ENCODE results near the gene GNB1. TPM values are rescaled to one million over a fixed set of nuclear protein-coding genes. Genes with fewer than 3 reads are reported as not detected.

Gene GNB1
- total RNA-seq, 2 experiments from 2014 or later, result 138 to 149 TPM

DNA sequence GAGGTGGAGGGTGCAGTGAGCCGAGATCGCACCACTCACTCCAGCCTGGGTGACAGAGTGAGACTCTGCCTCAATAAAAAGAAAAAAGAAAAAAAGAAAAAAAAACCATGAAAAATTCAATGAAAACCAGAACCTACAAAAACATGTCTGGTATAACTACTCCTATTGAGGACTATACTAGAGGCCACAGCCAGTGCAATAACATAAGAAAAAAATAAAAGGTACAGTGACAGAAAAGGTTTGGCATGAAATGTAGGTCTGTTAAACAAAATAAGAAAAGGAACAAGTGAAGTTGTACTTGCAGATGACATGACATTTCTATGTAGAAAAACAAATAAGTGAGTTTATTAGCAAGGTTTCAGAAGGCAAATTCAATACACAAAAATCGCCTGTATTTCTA lies 120.8 kb downstream of the GNB1 start:
- H3K36me3 ChIP-seq (ENCODE audit: insufficient read depth, low read length), result peaks cover 22% of the 10 kb centered on the region
- Mint-ChIP-seq H3K27me3 (no peaks in the 10 kb centered on the region), H3K27ac (no peak overlapping the region), H3K4me1 (ENCODE audit: low read depth) (peaks cover 6% of the 10 kb centered on the region), H3K36me3 (ENCODE audit: low read depth) (peaks cover 47% of the 10 kb centered on the region), H3K4me3 (no peak overlapping the region), H3K9me3 (peaks cover 3% of the 10 kb centered on the region)
- H3K4me3 ChIP-seq (ENCODE audit: low read length), result no peak overlapping the region
- peaks cover 3% of the 10 kb centered on the region for H3K4me1 ChIP-seq (ENCODE audit: insufficient read depth, low read length)
- ATAC-seq (ENCODE audit: poor library complexity), result no peak
- intact Hi-C loops (cut with DNase I, micrococcal nuclease), result no loop called here
- H3K27me3 ChIP-seq (ENCODE audit: control insufficient read depth in 1 of 2, insufficient read depth in 2 of 2, low read length in 2 of 2), result no peaks in the 10 kb centered on the region
- TF ChIP-seq, protein P1, sequence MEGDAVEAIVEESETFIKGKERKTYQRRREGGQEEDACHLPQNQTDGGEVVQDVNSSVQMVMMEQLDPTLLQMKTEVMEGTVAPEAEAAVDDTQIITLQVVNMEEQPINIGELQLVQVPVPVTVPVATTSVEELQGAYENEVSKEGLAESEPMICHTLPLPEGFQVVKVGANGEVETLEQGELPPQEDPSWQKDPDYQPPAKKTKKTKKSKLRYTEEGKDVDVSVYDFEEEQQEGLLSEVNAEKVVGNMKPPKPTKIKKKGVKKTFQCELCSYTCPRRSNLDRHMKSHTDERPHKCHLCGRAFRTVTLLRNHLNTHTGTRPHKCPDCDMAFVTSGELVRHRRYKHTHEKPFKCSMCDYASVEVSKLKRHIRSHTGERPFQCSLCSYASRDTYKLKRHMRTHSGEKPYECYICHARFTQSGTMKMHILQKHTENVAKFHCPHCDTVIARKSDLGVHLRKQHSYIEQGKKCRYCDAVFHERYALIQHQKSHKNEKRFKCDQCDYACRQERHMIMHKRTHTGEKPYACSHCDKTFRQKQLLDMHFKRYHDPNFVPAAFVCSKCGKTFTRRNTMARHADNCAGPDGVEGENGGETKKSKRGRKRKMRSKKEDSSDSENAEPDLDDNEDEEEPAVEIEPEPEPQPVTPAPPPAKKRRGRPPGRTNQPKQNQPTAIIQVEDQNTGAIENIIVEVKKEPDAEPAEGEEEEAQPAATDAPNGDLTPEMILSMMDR (IDR thresholded peaks at IDR 0.05), result no peak
- POLR2A ChIA-PET, result no interaction called here
- no peaks in the 10 kb centered on the region for H3K9me3 ChIP-seq (ENCODE audit: control insufficient read depth in 1 of 2, insufficient read depth in 1 of 2, low read length in 2 of 2)
- DNase-seq, result no peak
- no peak overlapping the region for H3K27ac ChIP-seq (ENCODE audit: low read depth in 1 of 2, low read length in 2 of 2)
- CTCF ChIA-PET, result no interaction called here

DNA sequence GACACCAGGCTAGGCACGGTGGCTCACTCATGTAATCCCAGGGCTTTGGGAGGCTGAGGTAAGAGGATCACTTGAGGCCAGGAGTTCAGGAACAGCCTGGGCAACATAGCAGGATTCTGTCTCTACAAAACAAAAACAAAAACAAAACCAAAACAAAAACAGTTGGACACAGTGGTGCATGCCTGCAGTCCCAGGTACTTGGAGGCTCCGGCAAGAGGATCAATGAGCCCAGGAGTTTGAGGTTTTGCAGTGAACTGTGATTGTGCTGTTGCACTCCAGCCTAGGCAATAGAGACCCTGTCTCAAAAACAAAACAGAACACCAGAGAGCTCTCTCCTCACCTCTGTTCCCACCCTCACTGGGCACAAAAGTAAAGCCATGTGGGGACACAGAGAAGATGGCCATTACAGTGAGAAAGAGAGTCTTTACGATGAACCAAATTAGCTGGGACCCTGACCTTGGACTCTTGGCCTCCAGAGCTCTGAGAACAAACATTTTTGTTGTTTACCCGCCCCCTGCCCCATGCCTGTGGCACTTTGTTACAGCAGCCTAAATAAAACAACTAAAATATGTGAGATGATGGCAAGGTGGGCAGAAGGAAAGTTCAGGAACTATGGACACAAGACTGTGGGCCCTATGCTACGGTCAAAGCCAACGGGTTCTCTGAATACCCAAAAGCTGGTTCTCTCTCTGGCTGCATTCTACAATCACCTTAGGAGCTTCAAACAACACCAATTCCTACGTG lies 122.5 kb downstream of the GNB1 start:
- CTCF ChIA-PET, result no interaction called here
- peaks cover 58% of the 10 kb centered on the region for H3K36me3 Mint-ChIP-seq (ENCODE audit: low read depth)

DNA sequence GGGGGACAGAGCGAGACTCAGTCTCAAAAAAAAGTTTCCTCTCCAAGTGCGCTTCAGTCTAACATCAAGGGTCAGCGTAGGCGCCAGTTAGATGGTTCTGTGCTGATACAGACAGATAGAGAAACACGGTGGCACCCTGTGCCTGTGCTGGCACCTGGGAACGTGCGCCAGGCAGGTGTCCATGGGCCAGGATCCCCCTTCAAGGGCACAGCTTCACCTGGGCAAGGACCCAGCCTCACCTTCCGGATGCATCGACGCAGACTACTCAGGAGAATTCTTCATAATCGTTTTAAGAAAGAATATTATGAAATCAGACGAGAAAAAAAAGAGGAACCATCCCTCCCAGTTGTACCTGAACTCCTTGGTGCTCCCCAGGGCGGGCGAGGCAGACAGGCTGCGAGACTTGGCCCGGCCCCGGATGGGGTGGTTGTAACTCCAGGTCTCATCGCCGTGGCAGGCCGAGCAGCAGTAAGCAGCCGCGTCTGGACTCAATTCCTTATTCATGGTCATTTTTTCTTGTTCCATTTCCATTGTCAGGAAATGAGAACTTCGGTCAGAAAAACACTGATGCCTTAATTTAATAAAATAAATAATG lies 125.9 kb downstream of the GNB1 start:
- H3K9me3 ChIP-seq (ENCODE audit: control insufficient read depth in 1 of 2, insufficient read depth in 1 of 2, low read length in 2 of 2), result no peaks in the 10 kb centered on the region
- Mint-ChIP-seq H3K4me1 (ENCODE audit: low read depth) (peaks cover 5% of the 10 kb centered on the region), H3K4me3 (no peak overlapping the region), H3K27me3 (no peaks in the 10 kb centered on the region), H3K9me3 (no peaks in the 10 kb centered on the region), H3K36me3 (ENCODE audit: low read depth) (peaks cover 47% of the 10 kb centered on the region), H3K27ac (no peak overlapping the region)
- no peak overlapping the region for H3K27ac ChIP-seq (ENCODE audit: low read depth in 1 of 2, low read length in 2 of 2)
- ChIA-PET CTCF (no interaction called here), POLR2A (no interaction called here)
- intact Hi-C loops (cut with DNase I, micrococcal nuclease), result loop anchor here in 1 of 2 experiments (5.0 kb wide), 1 partner anchor 57 kb away; no protein-coding TSS in a partner anchor
- H3K36me3 ChIP-seq (ENCODE audit: insufficient read depth, low read length), result peaks cover 62% of the 10 kb centered on the region
- ATAC-seq (ENCODE audit: poor library complexity) (no peak), DNase-seq (no peak)
- H3K4me1 ChIP-seq (ENCODE audit: insufficient read depth, low read length), result peaks cover 3% of the 10 kb centered on the region
- TF ChIP-seq, protein P1 (IDR thresholded peaks at IDR 0.05), result no peak
- H3K4me3 ChIP-seq (ENCODE audit: low read length), result no peak overlapping the region
- H3K27me3 ChIP-seq (ENCODE audit: control insufficient read depth in 1 of 2, insufficient read depth in 2 of 2, low read length in 2 of 2), result no peaks in the 10 kb centered on the region

More for the DNA sequence above, 122.5 kb downstream of the GNB1 start:
- POLR2A ChIA-PET, result no interaction called here
- Mint-ChIP-seq H3K4me3 (no peak overlapping the region), H3K27me3 (no peaks in the 10 kb centered on the region), H3K4me1 (ENCODE audit: low read depth) (peaks cover 5% of the 10 kb centered on the region), H3K27ac (no peak overlapping the region), H3K9me3 (peaks cover 3% of the 10 kb centered on the region)
- Histone ChIP-seq H3K9me3 (ENCODE audit: control insufficient read depth in 1 of 2, insufficient read depth in 1 of 2, low read length in 2 of 2) (no peaks in the 10 kb centered on the region), H3K4me3 (ENCODE audit: low read length) (no peak overlapping the region), H3K27me3 (ENCODE audit: control insufficient read depth in 1 of 2, insufficient read depth in 2 of 2, low read length in 2 of 2) (no peaks in the 10 kb centered on the region), H3K36me3 (ENCODE audit: insufficient read depth, low read length) (peaks cover 37% of the 10 kb centered on the region), H3K27ac (ENCODE audit: low read depth in 1 of 2, low read length in 2 of 2) (no peak overlapping the region), H3K4me1 (ENCODE audit: insufficient read depth, low read length) (peaks cover 3% of the 10 kb centered on the region)
- DNase-seq (no peak), ATAC-seq (ENCODE audit: poor library complexity) (no peak)
- TF ChIP-seq, protein P1 (IDR thresholded peaks at IDR 0.05), result no peak
- intact Hi-C loops (cut with DNase I, micrococcal nuclease), result no loop called here

All from CD4-positive, alpha-beta T cell (primary cell).